Ishikawa (cell line): ENCODE measurements around the gene HOXC9.

Source experiments
- CEBPB ChIP-seq: IDR thresholded peaks from 2 replicates; pipeline ENCODE4 v1.6.1; 2012
- EGR1 ChIP-seq: IDR thresholded peaks from 2 replicates; pipeline ENCODE4 v1.6.1; 2012
- REST ChIP-seq: IDR thresholded peaks from 2 replicates; pipeline ENCODE4 v1.6.1; 2012; ENCODE audit warnings: low read depth, mild to moderate bottlenecking
- TCF12 ChIP-seq: IDR thresholded peaks from 2 replicates; pipeline ENCODE4 v1.6.1; 2012; ENCODE audit warnings: low read depth

GRCh38 chr12:53971686-53972085, 28.3 kb upstream of the HOXC9 start:
- TF ChIP-seq EGR1 (no peak), TCF12 (no peak), REST (no peak), CEBPB (no peak)
